Astrocyte (in vitro differentiated cells and primary cell): ENCODE measurements around the gene PTOV1. TPM values are rescaled to one million over a fixed set of nuclear protein-coding genes. Genes with fewer than 3 reads are reported as not detected.

ENCODE experiments used
- DNase-seq: peaks from one replicate; pipeline ENCODE4 v3.0.0-alpha.2; 2010; ENCODE audit warnings: low read depth
- FAIRE-seq: peaks from 2 replicates; lab custom pipeline; 2011; peaks lifted over from hg19 to GRCh38; lab: Jason Lieb, UNC
- H2AFZ ChIP-seq: 2 replicates; pipeline ENCODE4 v1.6.0; 2012; ENCODE audit warnings: low read depth, low read length, inconsistent platforms
- H3K27ac ChIP-seq: 2 replicates; pipeline ENCODE4 v1.5.1; 2011; ENCODE audit warnings: low read depth, low read length, inconsistent platforms
- H3K27me3 ChIP-seq: 2 replicates; pipeline ENCODE4 v1.6.0; 2011; ENCODE audit warnings: low read length, inconsistent platforms; ENCODE audit not compliant: insufficient read depth
- H3K36me3 ChIP-seq: 2 replicates; pipeline ENCODE4 v1.5.1; 2011; ENCODE audit warnings: low read length, inconsistent platforms; ENCODE audit not compliant: insufficient read depth
- H3K4me1 ChIP-seq: 2 replicates; pipeline ENCODE4 v1.5.1; 2011; ENCODE audit warnings: low read length, inconsistent platforms; ENCODE audit not compliant: insufficient read depth
- H3K4me2 ChIP-seq: 2 replicates; pipeline ENCODE4 v1.6.0; 2012; ENCODE audit warnings: low read length, inconsistent platforms
- H3K4me3 ChIP-seq: 2 replicates; pipeline ENCODE4 v1.5.1; 2011; ENCODE audit warnings: low read depth, mild to moderate bottlenecking, low read length, inconsistent platforms; ENCODE audit not compliant: insufficient read depth
- H3K79me2 ChIP-seq: 2 replicates; pipeline ENCODE4 v1.6.0; 2012; ENCODE audit warnings: mild to moderate bottlenecking, low read length, inconsistent platforms; ENCODE audit not compliant: insufficient read depth
- H3K9ac ChIP-seq: 2 replicates; pipeline ENCODE4 v1.6.0; 2012; ENCODE audit warnings: mild to moderate bottlenecking, low read length, inconsistent platforms
- H3K9me3 ChIP-seq: 2 replicates; pipeline ENCODE4 v1.5.1; 2012; ENCODE audit warnings: low read depth, mild to moderate bottlenecking, low read length, inconsistent platforms; ENCODE audit not compliant: insufficient read depth
- H4K20me1 ChIP-seq: 2 replicates; pipeline ENCODE4 v1.6.0; 2012; ENCODE audit warnings: low read length, inconsistent platforms; ENCODE audit not compliant: insufficient read depth
- H3K27ac Mint-ChIP-seq: one replicate; pipeline ENCODE4 v1.8.0; 2021; ENCODE audit warnings: mild to moderate bottlenecking, mixed read lengths; ENCODE audit not compliant: unreplicated experiment
- H3K27me3 Mint-ChIP-seq: one replicate; pipeline ENCODE4 v1.8.0; 2021; ENCODE audit warnings: low read depth, mixed read lengths; ENCODE audit not compliant: unreplicated experiment
- H3K36me3 Mint-ChIP-seq: one replicate; pipeline ENCODE4 v1.8.0; 2021; ENCODE audit warnings: low read depth, mixed read lengths; ENCODE audit not compliant: unreplicated experiment
- H3K4me1 Mint-ChIP-seq: one replicate; pipeline ENCODE4 v1.8.0; 2021; ENCODE audit warnings: low read depth, mixed read lengths; ENCODE audit not compliant: unreplicated experiment
- H3K4me3 Mint-ChIP-seq: one replicate; pipeline ENCODE4 v1.8.0; 2021; ENCODE audit warnings: mild to moderate bottlenecking, moderate library complexity, mixed read lengths; ENCODE audit not compliant: unreplicated experiment
- H3K9me3 Mint-ChIP-seq: one replicate; pipeline ENCODE4 v1.8.0; 2021; ENCODE audit warnings: mild to moderate bottlenecking, mixed read lengths; ENCODE audit not compliant: unreplicated experiment
- EZH2 ChIP-seq: IDR thresholded peaks from 2 replicates; pipeline ENCODE4 v1.6.1; 2012; ENCODE audit warnings: mild to moderate bottlenecking, low read length, inconsistent platforms; ENCODE audit not compliant: insufficient read depth
- total RNA-seq: library from RNA; stranded (reverse); gene quantifications from 2 replicates; pipeline ENCODE4 v1.2.1, GENCODE V29; 2021
- TF ChIP-seq, protein P1 (sequence below): IDR thresholded peaks from 2 replicates; pipeline ENCODE4 v1.5.1; 2011; ENCODE audit warnings: low read depth, mild to moderate bottlenecking, inconsistent platforms, low read length, moderate library complexity; ENCODE audit not compliant: insufficient read depth

Gene PTOV1
- total RNA-seq, 1 donor from 2014 or later: 162 TPM

DNA sequence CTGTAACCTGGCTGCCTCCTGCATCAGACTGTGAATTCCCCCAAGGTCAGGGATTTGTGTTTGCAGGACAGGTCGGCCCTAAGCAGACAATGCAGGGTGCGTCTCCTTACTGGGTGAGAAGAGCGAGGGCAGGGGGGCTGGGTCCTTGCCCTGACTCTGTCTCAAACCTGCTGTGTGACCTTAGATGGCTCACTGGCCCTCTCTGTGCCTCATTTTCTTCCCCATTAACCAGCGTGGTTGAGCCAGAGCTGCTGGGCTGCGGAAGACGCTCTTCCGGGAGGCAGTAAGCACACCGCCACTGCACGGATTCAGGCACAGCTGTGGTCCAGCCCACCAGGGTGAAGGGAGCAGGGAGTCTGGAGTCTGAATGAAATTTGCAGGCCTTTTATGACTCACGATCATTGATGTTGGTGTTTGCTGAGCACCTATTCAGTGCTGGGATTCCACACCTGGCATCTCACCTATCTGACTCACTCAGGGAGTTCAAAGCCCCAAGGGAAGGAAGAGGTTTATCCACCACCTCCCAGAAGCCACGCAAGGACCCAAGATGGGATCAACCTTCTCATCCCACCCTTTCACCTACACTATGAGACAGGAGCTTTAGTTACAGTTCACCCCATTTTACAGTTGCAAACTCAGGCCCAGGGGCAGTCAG lies 23.7 kb downstream of the PTOV1 start:
- DNase-seq: no peak
- Mint-ChIP-seq H3K27ac (peak overlapping the region; percentile 83), H3K4me3 (no peak overlapping the region), H3K4me1 (peaks cover 6% of the 10 kb centered on the region), H3K27me3 (no peaks in the 10 kb centered on the region), H3K9me3 (no peaks in the 10 kb centered on the region), H3K36me3 (peaks cover 13% of the 10 kb centered on the region)
- Histone ChIP-seq H4K20me1 (peaks cover 5% of the 10 kb centered on the region), H3K9me3 (no peaks in the 10 kb centered on the region), H3K9ac (peak overlapping the region; percentile 99), H3K4me3 (no peak overlapping the region), H2AFZ (no peak overlapping the region), H3K4me2 (peak overlapping the region; percentile 93), H3K4me1 (peaks cover 32% of the 10 kb centered on the region), H3K27me3 (no peaks in the 10 kb centered on the region), H3K79me2 (peaks cover 65% of the 10 kb centered on the region), H3K27ac (no peak overlapping the region), H3K36me3 (peaks cover 4% of the 10 kb centered on the region)
- no peak for TF ChIP-seq EZH2
- TF ChIP-seq, protein P1, sequence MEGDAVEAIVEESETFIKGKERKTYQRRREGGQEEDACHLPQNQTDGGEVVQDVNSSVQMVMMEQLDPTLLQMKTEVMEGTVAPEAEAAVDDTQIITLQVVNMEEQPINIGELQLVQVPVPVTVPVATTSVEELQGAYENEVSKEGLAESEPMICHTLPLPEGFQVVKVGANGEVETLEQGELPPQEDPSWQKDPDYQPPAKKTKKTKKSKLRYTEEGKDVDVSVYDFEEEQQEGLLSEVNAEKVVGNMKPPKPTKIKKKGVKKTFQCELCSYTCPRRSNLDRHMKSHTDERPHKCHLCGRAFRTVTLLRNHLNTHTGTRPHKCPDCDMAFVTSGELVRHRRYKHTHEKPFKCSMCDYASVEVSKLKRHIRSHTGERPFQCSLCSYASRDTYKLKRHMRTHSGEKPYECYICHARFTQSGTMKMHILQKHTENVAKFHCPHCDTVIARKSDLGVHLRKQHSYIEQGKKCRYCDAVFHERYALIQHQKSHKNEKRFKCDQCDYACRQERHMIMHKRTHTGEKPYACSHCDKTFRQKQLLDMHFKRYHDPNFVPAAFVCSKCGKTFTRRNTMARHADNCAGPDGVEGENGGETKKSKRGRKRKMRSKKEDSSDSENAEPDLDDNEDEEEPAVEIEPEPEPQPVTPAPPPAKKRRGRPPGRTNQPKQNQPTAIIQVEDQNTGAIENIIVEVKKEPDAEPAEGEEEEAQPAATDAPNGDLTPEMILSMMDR: no peak
- no peak for FAIRE-seq

DNA sequence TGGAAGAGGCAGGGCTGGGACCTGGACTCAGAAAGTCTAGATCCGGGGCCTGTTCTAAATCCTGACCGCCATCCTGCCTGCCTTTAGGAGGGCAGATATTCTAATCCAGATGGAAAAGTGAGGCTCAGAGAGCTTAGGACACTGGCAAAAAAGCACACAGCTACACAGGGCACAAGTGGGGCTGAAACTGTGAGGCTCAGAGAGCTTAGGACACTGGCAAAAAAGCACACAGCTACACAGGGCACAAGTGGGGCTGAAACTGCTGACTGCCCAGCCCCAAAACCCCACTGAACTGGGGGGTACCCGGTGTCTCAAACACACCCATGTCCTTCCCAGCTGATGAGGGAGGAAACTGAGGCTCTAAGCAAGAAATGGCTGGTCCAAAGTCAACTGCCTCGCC lies 24.2 kb downstream of the PTOV1 start:
- Histone ChIP-seq H3K9ac (peak overlapping the region; percentile 99), H4K20me1 (peaks cover 5% of the 10 kb centered on the region), H3K79me2 (peaks cover 63% of the 10 kb centered on the region), H3K4me2 (peak overlapping the region; percentile 93), H3K36me3 (peaks cover 4% of the 10 kb centered on the region), H3K9me3 (no peaks in the 10 kb centered on the region), H3K27ac (peak overlapping the region; percentile 100), H3K27me3 (no peaks in the 10 kb centered on the region), H3K4me1 (peaks cover 27% of the 10 kb centered on the region), H2AFZ (no peak overlapping the region), H3K4me3 (peak overlapping the region; percentile 88)
- peaks cover 13% of the 10 kb centered on the region for H3K36me3 Mint-ChIP-seq
- no peak overlapping the region for H3K4me3 Mint-ChIP-seq
- no peaks in the 10 kb centered on the region for H3K9me3 Mint-ChIP-seq
- peaks cover 5% of the 10 kb centered on the region for H3K4me1 Mint-ChIP-seq
- H3K27ac Mint-ChIP-seq: no peak overlapping the region
- FAIRE-seq (no peak), DNase-seq (no peak)
- TF ChIP-seq EZH2: no peak
- TF ChIP-seq, protein P1: no peak
- H3K27me3 Mint-ChIP-seq: no peaks in the 10 kb centered on the region

DNA sequence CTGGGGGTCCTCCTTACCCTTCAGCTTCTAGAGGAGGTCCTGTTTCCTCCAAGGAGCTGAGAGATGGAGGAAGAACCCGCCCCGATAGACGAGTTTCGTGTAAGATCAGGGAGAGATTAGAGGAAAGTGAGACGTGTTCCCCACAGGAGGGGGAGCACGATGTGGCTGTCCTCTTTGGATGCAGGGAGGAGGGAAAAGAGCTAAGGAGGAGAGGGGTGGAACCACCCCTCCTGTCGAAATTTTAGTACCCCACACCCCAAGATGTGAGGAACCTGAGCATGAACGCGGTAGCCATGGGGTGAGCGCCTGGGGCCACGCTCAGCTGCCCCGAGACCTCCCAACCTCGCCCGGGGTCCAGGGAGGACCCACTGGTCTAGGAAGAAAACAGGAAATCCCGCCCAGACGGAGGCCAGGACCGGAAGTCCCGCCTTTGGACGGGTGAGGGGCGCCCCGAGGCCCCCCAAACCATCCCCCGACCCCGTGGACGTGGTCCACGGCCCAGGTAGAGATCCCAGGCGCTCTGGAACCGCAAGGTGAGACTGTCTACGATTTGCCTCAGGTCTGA lies 25.0 kb downstream of the PTOV1 start:
- Histone ChIP-seq H3K27me3 (no peaks in the 10 kb centered on the region), H3K4me1 (peaks cover 20% of the 10 kb centered on the region), H3K36me3 (peaks cover 4% of the 10 kb centered on the region), H2AFZ (peak overlapping the region; percentile 68), H3K27ac (peak overlapping the region; percentile 100), H4K20me1 (peaks cover 5% of the 10 kb centered on the region), H3K9ac (peak overlapping the region; percentile 99), H3K4me3 (peak overlapping the region; percentile 88), H3K79me2 (peaks cover 55% of the 10 kb centered on the region), H3K9me3 (no peaks in the 10 kb centered on the region), H3K4me2 (peak overlapping the region; percentile 93)
- H3K4me3 Mint-ChIP-seq: no peak overlapping the region
- H3K27me3 Mint-ChIP-seq: no peaks in the 10 kb centered on the region
- H3K9me3 Mint-ChIP-seq: no peaks in the 10 kb centered on the region
- H3K27ac Mint-ChIP-seq: no peak overlapping the region
- peaks cover 3% of the 10 kb centered on the region for H3K4me1 Mint-ChIP-seq
- TF ChIP-seq EZH2: no peak
- TF ChIP-seq, protein P1: no peak
- no peak for DNase-seq
- FAIRE-seq: no peak
- peaks cover 14% of the 10 kb centered on the region for H3K36me3 Mint-ChIP-seq
